Measurements from ENCODE around the gene C19orf47. TPM values are rescaled to one million over a fixed set of nuclear protein-coding genes. Genes with fewer than 3 reads are reported as not detected.

The C19orf47 gene
- total RNA-seq, 4 donors from 2014 or later, result 12.3 to 16.5 (median 13.8) TPM

DNA sequence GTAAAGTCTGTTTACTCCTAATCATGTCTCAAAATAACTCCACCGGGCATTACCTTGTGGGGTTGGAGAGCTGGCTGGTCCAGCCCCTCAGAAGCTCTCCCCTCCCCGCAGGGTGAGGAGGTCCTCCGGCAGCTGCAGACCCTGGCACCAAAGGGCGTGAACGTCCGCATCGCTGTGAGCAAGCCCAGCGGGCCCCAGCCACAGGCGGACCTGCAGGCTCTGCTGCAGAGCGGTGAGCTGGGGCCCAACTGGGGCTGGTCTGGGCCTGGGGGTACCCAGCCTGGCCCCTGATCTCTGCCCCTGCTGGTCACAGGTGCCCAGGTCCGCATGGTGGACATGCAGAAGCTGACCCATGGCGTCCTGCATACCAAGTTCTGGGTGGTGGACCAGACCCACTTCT lies 21.6 kb upstream of the C19orf47 start:
- no peak for DNase-seq
- Histone ChIP-seq H3K36me3 (peaks cover 0 to 16% (median 3%) of the 10 kb centered on the region in 4 donors), H3K27me3 (no peaks in the 10 kb centered on the region), H3K27ac (no peak overlapping the region), H3K4me1 (peaks cover 0 to 18% (median 0%) of the 10 kb centered on the region in 4 donors), H3K4me3 (no peak overlapping the region), H3K9me3 (no peaks in the 10 kb centered on the region)
- in situ Hi-C loops (cut with MboI; ENCODE audit: low pct_ligation_motif_present in 1 of 4, low pct_unique_long_range_greater_than_20kb in 1 of 4, low sequenced_read_pairs in 3 of 4) (no loop called here), intact Hi-C loops (cut with DNase I; ENCODE audit: low total_unique reads) (no loop called here)
- 98% methylated on average over 12 of the region's 12 CpGs; no CpG with 5 or more reads in 1 of the 2 donors for WGBS, 2 donors (ENCODE audit: low coverage in 1 of 2)
- TF ChIP-seq POLR2A (IDR thresholded peaks at IDR 0.05) (no peak), EP300 (IDR thresholded peaks at IDR 0.05; ENCODE audit: low read depth) (no peak), POLR2AphosphoS5 (IDR thresholded peaks at IDR 0.05) (no peak)
- TF ChIP-seq, protein P1, sequence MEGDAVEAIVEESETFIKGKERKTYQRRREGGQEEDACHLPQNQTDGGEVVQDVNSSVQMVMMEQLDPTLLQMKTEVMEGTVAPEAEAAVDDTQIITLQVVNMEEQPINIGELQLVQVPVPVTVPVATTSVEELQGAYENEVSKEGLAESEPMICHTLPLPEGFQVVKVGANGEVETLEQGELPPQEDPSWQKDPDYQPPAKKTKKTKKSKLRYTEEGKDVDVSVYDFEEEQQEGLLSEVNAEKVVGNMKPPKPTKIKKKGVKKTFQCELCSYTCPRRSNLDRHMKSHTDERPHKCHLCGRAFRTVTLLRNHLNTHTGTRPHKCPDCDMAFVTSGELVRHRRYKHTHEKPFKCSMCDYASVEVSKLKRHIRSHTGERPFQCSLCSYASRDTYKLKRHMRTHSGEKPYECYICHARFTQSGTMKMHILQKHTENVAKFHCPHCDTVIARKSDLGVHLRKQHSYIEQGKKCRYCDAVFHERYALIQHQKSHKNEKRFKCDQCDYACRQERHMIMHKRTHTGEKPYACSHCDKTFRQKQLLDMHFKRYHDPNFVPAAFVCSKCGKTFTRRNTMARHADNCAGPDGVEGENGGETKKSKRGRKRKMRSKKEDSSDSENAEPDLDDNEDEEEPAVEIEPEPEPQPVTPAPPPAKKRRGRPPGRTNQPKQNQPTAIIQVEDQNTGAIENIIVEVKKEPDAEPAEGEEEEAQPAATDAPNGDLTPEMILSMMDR (IDR thresholded peaks at IDR 0.05), result no peak

- Histone ChIP-seq H3K4me3 (no peak overlapping the region), H3K36me3 (peaks cover 0 to 12% (median 3%) of the 10 kb centered on the region in 4 donors), H3K27me3 (no peaks in the 10 kb centered on the region), H3K4me1 (peaks cover 0 to 18% (median 0%) of the 10 kb centered on the region in 4 donors), H3K27ac (no peak overlapping the region), H3K9me3 (no peaks in the 10 kb centered on the region)
- intact Hi-C loops (cut with DNase I; ENCODE audit: low total_unique reads), result no loop called here
- no peak for DNase-seq
- no peak for TF ChIP-seq POLR2AphosphoS5 (IDR thresholded peaks at IDR 0.05)
- TF ChIP-seq, protein P1 (IDR thresholded peaks at IDR 0.05), result no peak
- TF ChIP-seq EP300 (IDR thresholded peaks at IDR 0.05; ENCODE audit: low read depth), result no peak
- no peak for TF ChIP-seq POLR2A (IDR thresholded peaks at IDR 0.05)
- in situ Hi-C loops (cut with MboI; ENCODE audit: low pct_ligation_motif_present in 1 of 4, low pct_unique_long_range_greater_than_20kb in 1 of 4, low sequenced_read_pairs in 3 of 4), result no loop called here
- 89% methylated on average over 16 of the region's 16 CpGs; no CpG with 5 or more reads in 1 of the 2 donors for WGBS, 2 donors (ENCODE audit: low coverage in 1 of 2)
Measured at GRCh38 chr19:40367577-40368434, 19.6 kb upstream of the C19orf47 start.

DNA sequence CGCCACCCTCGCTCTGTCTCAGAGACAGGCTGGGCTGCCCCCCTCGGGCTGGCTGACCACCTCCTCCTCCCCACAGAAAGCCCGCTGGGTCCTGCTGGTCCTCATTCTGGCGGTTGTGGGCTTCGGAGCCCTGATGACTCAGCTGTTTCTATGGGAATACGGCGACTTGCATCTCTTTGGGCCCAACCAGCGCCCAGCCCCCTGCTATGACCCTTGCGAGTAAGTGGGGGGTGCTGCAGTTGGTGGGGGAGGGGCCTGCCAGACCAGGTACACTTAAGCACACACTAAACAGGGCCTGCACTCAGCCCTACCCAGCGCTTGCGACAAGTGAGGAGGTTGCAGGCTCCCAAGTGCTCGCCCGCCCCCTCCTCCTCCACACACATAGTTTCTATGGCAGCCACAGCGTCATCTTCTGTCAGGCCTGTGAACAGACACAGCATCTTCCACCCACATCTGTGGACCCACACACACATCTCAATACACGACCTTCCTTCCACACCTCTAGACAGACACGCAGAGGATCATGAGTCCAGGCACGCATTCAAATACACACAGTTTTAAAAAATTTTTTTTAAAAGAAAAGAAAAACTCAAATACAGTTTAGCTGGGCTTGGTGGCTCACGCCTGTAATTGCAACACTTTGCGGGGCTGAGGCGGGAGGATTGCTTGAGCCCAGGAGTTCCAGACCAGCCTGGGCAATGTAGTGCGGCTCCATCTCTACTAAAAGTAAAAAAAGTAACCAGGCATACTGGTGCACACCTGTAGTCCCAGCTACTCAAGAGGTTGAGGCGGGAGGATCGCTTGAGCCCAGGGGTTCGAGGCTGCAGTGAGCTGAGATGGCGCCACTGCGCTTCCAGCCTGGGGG lies 18.7 kb upstream of the C19orf47 start:
- H3K27me3 ChIP-seq, result no peaks in the 10 kb centered on the region

More for the DNA sequence above, 18.7 kb upstream of the C19orf47 start:
- in situ Hi-C loops (cut with MboI; ENCODE audit: low pct_ligation_motif_present in 1 of 4, low pct_unique_long_range_greater_than_20kb in 1 of 4, low sequenced_read_pairs in 3 of 4) (no loop called here), intact Hi-C loops (cut with DNase I; ENCODE audit: low total_unique reads) (no loop called here)
- no peak for TF ChIP-seq POLR2AphosphoS5 (IDR thresholded peaks at IDR 0.05)
- no peak for TF ChIP-seq POLR2A (IDR thresholded peaks at IDR 0.05)
- TF ChIP-seq, protein P1 (IDR thresholded peaks at IDR 0.05), result no peak
- no peak for TF ChIP-seq EP300 (IDR thresholded peaks at IDR 0.05; ENCODE audit: low read depth)
- Histone ChIP-seq H3K36me3 (peaks cover 0 to 7% (median 2%) of the 10 kb centered on the region in 4 donors), H3K9me3 (no peaks in the 10 kb centered on the region), H3K4me3 (no peak overlapping the region), H3K27ac (no peak overlapping the region), H3K4me1 (peaks cover 0 to 18% (median 0%) of the 10 kb centered on the region in 4 donors)
- 85 to 100% methylated on average over 3 to 27 of the region's 27 CpGs for whole genome bisulfite sequencing, 2 donors (ENCODE audit: low coverage in 1 of 2)
- DNase-seq, result no peak
